PFSK-1 (cell line): ENCODE results near the gene TNFSF12.

ENCODE experiments used
- FOXP2 ChIP-seq: optimal IDR thresholded peaks from 2 replicates; pipeline ENCODE3; 2011; ENCODE audit warnings: borderline replicate concordance, control low read depth, inconsistent platforms; ENCODE audit not compliant: insufficient read depth; ENCODE audit errors: extremely low read length, extremely low read depth
- POLR2AphosphoS5 ChIP-seq: IDR thresholded peaks from 2 replicates; pipeline ENCODE4 v1.6.1; 2012; ENCODE audit warnings: low read depth, mild to moderate bottlenecking, control low read depth, low read length, moderate library complexity
- SIN3A ChIP-seq: IDR thresholded peaks from 2 replicates; pipeline ENCODE4 v1.6.1; 2012; ENCODE audit warnings: mild to moderate bottlenecking, low read length, moderate library complexity, borderline replicate concordance; ENCODE audit not compliant: insufficient read depth
- TAF1 ChIP-seq: IDR thresholded peaks from 2 replicates; pipeline ENCODE4 v1.6.1; 2012; ENCODE audit warnings: low read length, control low read depth, borderline replicate concordance; ENCODE audit not compliant: insufficient read depth
- TF ChIP-seq, protein P1 (sequence below), 2 experiments: IDR thresholded peaks; 2 replicates each; pipeline versions ENCODE4 v1.6.1 to v1.8.0; 2011 to 2012; ENCODE audit warnings: low read depth in 2 of 2, low read length in 2 of 2, control low read depth in 1 of 2, inconsistent platforms in 1 of 2, mild to moderate bottlenecking in 1 of 2, moderate library complexity in 1 of 2; ENCODE audit not compliant: insufficient read depth in 1 of 2

TNFSF12 gene

DNA sequence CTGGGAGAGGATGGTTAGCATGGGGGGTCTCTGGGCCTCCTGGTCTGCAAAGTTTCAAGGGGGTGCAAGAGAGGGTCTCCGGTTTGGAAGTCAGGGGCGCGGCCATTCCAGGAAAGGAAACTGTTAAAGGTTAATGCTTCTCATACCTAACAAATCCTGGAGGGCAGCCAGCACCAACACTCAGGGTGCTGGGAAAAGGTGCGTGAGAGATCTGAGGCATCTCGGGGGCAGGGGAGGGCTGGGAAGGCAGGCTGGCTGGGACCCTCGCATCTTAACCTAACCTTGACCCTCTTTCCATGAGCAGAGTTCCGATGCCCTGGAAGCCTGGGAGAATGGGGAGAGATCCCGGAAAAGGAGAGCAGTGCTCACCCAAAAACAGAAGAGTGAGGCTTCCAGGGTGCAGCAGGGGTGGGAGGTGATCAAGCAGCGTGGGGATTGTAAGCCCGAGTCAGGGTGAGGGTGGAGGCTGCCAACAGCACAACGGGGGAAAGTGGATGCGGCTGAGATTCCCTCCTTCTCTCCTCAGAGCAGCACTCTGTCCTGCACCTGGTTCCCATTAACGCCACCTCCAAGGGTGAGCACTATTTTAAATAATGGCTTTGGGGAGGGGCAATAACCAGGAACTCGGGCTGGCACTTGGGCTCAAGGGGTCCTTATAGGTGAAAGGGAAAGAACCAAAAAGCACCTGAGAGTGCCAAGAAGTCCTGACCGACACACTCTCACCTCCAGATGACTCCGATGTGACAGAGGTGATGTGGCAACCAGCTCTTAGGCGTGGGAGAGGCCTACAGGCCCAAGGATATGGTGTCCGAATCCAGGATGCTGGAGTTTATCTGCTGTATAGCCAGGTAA, 10.7 kb downstream of the TNFSF12 start:
- no peak for TF ChIP-seq TAF1
- no peak for TF ChIP-seq SIN3A
- TF ChIP-seq, protein P1, sequence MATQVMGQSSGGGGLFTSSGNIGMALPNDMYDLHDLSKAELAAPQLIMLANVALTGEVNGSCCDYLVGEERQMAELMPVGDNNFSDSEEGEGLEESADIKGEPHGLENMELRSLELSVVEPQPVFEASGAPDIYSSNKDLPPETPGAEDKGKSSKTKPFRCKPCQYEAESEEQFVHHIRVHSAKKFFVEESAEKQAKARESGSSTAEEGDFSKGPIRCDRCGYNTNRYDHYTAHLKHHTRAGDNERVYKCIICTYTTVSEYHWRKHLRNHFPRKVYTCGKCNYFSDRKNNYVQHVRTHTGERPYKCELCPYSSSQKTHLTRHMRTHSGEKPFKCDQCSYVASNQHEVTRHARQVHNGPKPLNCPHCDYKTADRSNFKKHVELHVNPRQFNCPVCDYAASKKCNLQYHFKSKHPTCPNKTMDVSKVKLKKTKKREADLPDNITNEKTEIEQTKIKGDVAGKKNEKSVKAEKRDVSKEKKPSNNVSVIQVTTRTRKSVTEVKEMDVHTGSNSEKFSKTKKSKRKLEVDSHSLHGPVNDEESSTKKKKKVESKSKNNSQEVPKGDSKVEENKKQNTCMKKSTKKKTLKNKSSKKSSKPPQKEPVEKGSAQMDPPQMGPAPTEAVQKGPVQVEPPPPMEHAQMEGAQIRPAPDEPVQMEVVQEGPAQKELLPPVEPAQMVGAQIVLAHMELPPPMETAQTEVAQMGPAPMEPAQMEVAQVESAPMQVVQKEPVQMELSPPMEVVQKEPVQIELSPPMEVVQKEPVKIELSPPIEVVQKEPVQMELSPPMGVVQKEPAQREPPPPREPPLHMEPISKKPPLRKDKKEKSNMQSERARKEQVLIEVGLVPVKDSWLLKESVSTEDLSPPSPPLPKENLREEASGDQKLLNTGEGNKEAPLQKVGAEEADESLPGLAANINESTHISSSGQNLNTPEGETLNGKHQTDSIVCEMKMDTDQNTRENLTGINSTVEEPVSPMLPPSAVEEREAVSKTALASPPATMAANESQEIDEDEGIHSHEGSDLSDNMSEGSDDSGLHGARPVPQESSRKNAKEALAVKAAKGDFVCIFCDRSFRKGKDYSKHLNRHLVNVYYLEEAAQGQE (IDR thresholded peaks at IDR 0.05; ENCODE audit: insufficient read depth in 1 of 2, low read depth in 2 of 2, low read length in 2 of 2): no peak
- no peak for TF ChIP-seq POLR2AphosphoS5
- TF ChIP-seq FOXP2: no peak

DNA sequence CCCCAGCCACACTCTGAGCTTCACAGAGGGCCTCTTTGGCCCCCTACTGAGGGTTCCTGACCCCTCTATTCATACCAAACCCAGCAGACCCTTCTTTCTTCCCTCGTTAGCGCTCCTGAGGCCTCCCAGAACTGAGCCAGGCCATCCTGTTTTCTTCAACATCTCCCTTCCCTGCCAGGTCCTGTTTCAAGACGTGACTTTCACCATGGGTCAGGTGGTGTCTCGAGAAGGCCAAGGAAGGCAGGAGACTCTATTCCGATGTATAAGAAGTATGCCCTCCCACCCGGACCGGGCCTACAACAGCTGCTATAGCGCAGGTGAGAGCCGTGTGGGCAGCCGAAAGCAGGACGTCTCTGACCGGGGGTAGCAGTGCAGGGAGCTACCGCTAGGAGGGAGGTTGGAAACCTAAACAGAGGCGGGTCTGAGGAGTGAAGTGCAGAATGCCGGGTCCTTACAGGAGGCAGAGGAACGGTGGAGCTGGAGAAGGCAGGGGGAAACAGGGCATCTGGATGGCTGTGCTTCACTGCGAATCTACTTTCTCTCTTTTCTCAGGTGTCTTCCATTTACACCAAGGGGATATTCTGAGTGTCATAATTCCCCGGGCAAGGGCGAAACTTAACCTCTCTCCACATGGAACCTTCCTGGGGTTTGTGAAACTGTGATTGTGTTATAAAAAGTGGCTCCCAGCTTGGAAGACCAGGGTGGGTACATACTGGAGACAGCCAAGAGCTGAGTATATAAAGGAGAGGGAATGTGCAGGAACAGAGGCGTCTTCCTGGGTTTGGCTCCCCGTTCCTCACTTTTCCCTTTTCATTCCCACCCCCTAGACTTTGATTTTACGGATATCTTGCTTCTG, 11.5 kb downstream of the TNFSF12 start:
- 0 out of 2 replicates have a peak, but pooled peaks have one; percentile 7 for TF ChIP-seq POLR2AphosphoS5
- TF ChIP-seq, protein P1 (IDR thresholded peaks at IDR 0.05; ENCODE audit: insufficient read depth in 1 of 2, low read depth in 2 of 2, low read length in 2 of 2): no peak

DNA sequence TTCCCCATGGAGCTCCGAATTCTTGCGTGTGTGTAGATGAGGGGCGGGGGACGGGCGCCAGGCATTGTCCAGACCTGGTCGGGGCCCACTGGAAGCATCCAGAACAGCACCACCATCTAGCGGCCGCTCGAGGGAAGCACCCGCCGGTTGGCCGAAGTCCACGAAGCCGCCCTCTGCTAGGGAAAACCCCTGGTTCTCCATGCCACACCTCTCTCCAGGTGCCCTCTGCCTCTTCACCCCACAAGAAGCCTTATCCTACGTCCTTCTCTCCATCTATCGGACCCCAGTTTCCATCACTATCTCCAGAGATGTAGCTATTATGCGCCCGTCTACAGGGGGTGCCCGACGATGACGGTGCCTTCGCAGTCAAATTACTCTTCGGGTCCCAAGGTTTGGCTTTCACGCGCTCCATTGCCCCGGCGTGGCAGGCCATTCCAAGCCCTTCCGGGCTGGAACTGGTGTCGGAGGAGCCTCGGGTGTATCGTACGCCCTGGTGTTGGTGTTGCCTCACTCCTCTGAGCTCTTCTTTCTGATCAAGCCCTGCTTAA, 12.2 kb downstream of the TNFSF12 start:
- 0 out of 2 replicates have a peak, but pooled peaks have one; percentile 48 for TF ChIP-seq SIN3A
- TF ChIP-seq, protein P1 (IDR thresholded peaks at IDR 0.05; ENCODE audit: insufficient read depth in 1 of 2, low read depth in 2 of 2, low read length in 2 of 2): no peak
- peak; percentile 25 for TF ChIP-seq FOXP2
- no peak for TF ChIP-seq POLR2AphosphoS5

DNA sequence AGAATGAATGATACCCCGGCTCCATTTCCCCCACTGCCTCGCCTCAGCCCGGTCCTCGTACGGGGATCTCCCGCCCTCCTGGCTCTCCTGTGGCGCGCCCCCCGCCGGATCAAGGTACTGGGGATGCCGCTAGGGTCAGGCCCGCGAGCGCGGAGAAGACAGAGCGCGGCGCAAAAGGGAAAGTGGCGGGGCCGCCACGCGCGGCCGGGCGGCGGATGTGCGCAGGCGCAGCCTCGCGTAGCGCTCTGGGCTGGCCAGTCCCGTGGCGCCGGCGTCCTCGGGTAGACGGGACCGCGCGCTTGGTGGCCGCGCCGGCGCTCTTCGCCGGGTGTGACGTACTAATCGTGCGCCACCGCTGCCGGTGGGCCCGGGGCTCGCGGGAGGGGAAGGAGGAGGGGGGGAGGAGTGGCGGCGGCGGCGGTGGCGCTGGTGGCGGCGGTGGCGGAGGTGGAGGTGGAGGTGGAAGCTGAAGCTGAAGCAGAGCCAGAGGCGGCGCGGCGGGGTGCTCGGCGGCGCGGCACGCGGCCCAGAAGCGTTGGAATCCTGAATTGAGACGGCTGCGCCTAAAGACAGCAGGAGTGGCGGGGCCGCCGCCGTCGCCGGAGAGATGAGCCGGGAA, 12.8 kb downstream of the TNFSF12 start, which contains the start of gene SENP3:
SENP3 (plus strand) TSS at position 331 of the 619 bp plus-strand sequence. CDS start 1,158 bp downstream, outside the sequence.
- TF ChIP-seq FOXP2 (peak; percentile 81), POLR2AphosphoS5 (peak; percentile 45; the same call in 1 of the 2 replicates), TAF1 (no peak), SIN3A (no peak)
- TF ChIP-seq, protein P1 (IDR thresholded peaks at IDR 0.05; ENCODE audit: insufficient read depth in 1 of 2, low read depth in 2 of 2, low read length in 2 of 2): no peak
